GM21825 (cell line): Measurements from ENCODE around the gene ATRAID.

ENCODE experiments used
- ATAC-seq: cut with Tn5 transposase; IDR thresholded peaks from one replicate; pipeline ENCODE4 v1.9.1; 2021; ENCODE audit warnings: mild to moderate bottlenecking, moderate library complexity; ENCODE audit not compliant: unreplicated experiment

The ATRAID gene

GRCh38 chr2:27217173-27218121, 5.6 kb downstream of the ATRAID start, which contains the start of gene CAD:
Gene CAD (plus strand): TSS chr2:27217369. CDS start chr2:27217552, 183 bp downstream.
- peak; percentile 80 for ATAC-seq

GRCh38 chr2:27218614-27219013, 6.8 kb downstream of the ATRAID start:
- no peak for ATAC-seq

GRCh38 chr2:27219091-27219490, 7.2 kb downstream of the ATRAID start:
- ATAC-seq = no peak

GRCh38 chr2:27220091-27220490, 8.2 kb downstream of the ATRAID start:
- ATAC-seq = no peak

- no peak for ATAC-seq
These were observed 9.3 kb downstream of the ATRAID start for GRCh38 chr2:27221166-27221565.

GRCh38 chr2:27222407-27222806, 10.6 kb downstream of the ATRAID start:
- no peak for ATAC-seq

GRCh38 chr2:27223416-27223815, 11.6 kb downstream of the ATRAID start:
- ATAC-seq = no peak

- ATAC-seq = no peak
These were observed 13.7 kb downstream of the ATRAID start for GRCh38 chr2:27225526-27225925.

GRCh38 chr2:27227501-27227900, 15.7 kb downstream of the ATRAID start:
- no peak for ATAC-seq

- no peak for ATAC-seq
These were observed 20.1 kb downstream of the ATRAID start for GRCh38 chr2:27231921-27232320.

- ATAC-seq = no peak
These were observed 21.5 kb downstream of the ATRAID start for GRCh38 chr2:27233341-27233740.

- no peak for ATAC-seq
These were observed 24.3 kb downstream of the ATRAID start for GRCh38 chr2:27236136-27236535.

GRCh38 chr2:27236626-27237025, 24.8 kb downstream of the ATRAID start:
- ATAC-seq = no peak

GRCh38 chr2:27237341-27237945, 25.6 kb downstream of the ATRAID start:
- ATAC-seq = no peak

- no peak for ATAC-seq
These were observed 27.1 kb downstream of the ATRAID start for GRCh38 chr2:27238976-27239375.

- no peak for ATAC-seq
These were observed 28.6 kb downstream of the ATRAID start for GRCh38 chr2:27240406-27240805.

- no peak for ATAC-seq
These were observed 30.1 kb downstream of the ATRAID start for GRCh38 chr2:27241761-27242613.

GRCh38 chr2:27242614-27242951, 30.7 kb downstream of the ATRAID start:
- no peak for ATAC-seq

GRCh38 chr2:27243391-27244130, 31.7 kb downstream of the ATRAID start:
- ATAC-seq = no peak

- no peak for ATAC-seq
These were observed 33.3 kb downstream of the ATRAID start for GRCh38 chr2:27245116-27245515.

GRCh38 chr2:27245626-27246025, 33.8 kb downstream of the ATRAID start:
- no peak for ATAC-seq
